Measurements from ENCODE around the gene PTPRH.
"Not testable (repeated sequence)": the region's sequence is repeated elsewhere in the genome, so short reads cannot be mapped to it uniquely, and the experiment has no call there.

The PTPRH gene

DNA sequence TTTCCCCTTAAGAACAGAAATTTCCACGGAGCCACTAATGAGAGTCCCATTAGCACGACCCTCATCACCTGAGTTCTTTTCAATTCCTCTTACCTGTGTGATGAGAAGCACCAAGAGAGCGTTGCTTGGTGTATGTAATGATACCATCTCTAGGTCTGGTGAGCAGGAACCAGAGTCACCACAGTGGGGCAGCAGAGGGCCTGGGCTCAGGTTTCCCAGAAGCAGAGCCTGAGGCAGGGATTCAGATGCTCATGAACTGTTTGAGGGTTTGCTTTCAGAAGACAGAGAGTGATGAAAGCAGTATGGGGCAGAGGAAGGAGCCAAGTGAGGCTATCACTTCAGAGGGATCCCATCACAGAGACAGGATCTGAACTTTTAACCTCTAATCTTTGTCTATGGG, 3.1 kb upstream of the PTPRH start:
- H3K36me3 ChIP-seq (ENCODE audit: low read depth), result no peaks in the 10 kb centered on the region
- TF ChIP-seq, protein P1, sequence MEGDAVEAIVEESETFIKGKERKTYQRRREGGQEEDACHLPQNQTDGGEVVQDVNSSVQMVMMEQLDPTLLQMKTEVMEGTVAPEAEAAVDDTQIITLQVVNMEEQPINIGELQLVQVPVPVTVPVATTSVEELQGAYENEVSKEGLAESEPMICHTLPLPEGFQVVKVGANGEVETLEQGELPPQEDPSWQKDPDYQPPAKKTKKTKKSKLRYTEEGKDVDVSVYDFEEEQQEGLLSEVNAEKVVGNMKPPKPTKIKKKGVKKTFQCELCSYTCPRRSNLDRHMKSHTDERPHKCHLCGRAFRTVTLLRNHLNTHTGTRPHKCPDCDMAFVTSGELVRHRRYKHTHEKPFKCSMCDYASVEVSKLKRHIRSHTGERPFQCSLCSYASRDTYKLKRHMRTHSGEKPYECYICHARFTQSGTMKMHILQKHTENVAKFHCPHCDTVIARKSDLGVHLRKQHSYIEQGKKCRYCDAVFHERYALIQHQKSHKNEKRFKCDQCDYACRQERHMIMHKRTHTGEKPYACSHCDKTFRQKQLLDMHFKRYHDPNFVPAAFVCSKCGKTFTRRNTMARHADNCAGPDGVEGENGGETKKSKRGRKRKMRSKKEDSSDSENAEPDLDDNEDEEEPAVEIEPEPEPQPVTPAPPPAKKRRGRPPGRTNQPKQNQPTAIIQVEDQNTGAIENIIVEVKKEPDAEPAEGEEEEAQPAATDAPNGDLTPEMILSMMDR (IDR thresholded peaks at IDR 0.05; ENCODE audit: poor library complexity, severe bottlenecking), result no peak
- H3K4me1 ChIP-seq (ENCODE audit: insufficient read depth, poor library complexity, severe bottlenecking), result peaks cover 28% of the 10 kb centered on the region
- no peak overlapping the region for H3K27ac ChIP-seq (ENCODE audit: poor library complexity, severe bottlenecking)
- H3K4me3 ChIP-seq (ENCODE audit: severe bottlenecking), result no peak overlapping the region
- H3K27me3 ChIP-seq (ENCODE audit: insufficient read depth, poor library complexity, severe bottlenecking), result no peaks in the 10 kb centered on the region
- DNase-seq (ENCODE audit: low spot score), result no peak
- ATAC-seq (ENCODE audit: low read depth), result no peak
- peaks cover 3% of the 10 kb centered on the region for H3K9me3 ChIP-seq (ENCODE audit: severe bottlenecking)

GRCh38 chr19:55209693-55210472, 582 bp upstream of the PTPRH start:
- TF ChIP-seq, protein P1 (IDR thresholded peaks at IDR 0.05; ENCODE audit: poor library complexity, severe bottlenecking), result no peak
- DNase-seq (ENCODE audit: low spot score), result no peak
- no peak overlapping the region for H3K4me3 ChIP-seq (ENCODE audit: severe bottlenecking)

GRCh38 chr19:55206664-55207500, 2.4 kb downstream of the PTPRH start:
- Histone ChIP-seq H3K27me3 (ENCODE audit: insufficient read depth, poor library complexity, severe bottlenecking) (no peaks in the 10 kb centered on the region), H3K4me3 (ENCODE audit: severe bottlenecking) (peak overlapping the region; percentile 16), H3K36me3 (ENCODE audit: low read depth) (no peaks in the 10 kb centered on the region), H3K4me1 (ENCODE audit: insufficient read depth, poor library complexity, severe bottlenecking) (peaks cover 21% of the 10 kb centered on the region), H3K27ac (ENCODE audit: poor library complexity, severe bottlenecking) (peak overlapping the region; percentile 39), H3K9me3 (ENCODE audit: severe bottlenecking) (no peaks in the 10 kb centered on the region)
- TF ChIP-seq, protein P1 (IDR thresholded peaks at IDR 0.05; ENCODE audit: poor library complexity, severe bottlenecking), result no peak
- DNase-seq (ENCODE audit: low spot score), result peak; percentile 94
- ATAC-seq (ENCODE audit: low read depth), result peak; percentile 83

More at GRCh38 chr19:55209693-55210472, 582 bp upstream of the PTPRH start:
- H3K36me3 ChIP-seq (ENCODE audit: low read depth), result no peaks in the 10 kb centered on the region
- no peaks in the 10 kb centered on the region for H3K27me3 ChIP-seq (ENCODE audit: insufficient read depth, poor library complexity, severe bottlenecking)
- H3K4me1 ChIP-seq (ENCODE audit: insufficient read depth, poor library complexity, severe bottlenecking), result peaks cover 21% of the 10 kb centered on the region
- peak; percentile 82 for ATAC-seq (ENCODE audit: low read depth)
- H3K27ac ChIP-seq (ENCODE audit: poor library complexity, severe bottlenecking), result peak overlapping the region; percentile 61
- H3K9me3 ChIP-seq (ENCODE audit: severe bottlenecking), result peaks cover 3% of the 10 kb centered on the region

DNA sequence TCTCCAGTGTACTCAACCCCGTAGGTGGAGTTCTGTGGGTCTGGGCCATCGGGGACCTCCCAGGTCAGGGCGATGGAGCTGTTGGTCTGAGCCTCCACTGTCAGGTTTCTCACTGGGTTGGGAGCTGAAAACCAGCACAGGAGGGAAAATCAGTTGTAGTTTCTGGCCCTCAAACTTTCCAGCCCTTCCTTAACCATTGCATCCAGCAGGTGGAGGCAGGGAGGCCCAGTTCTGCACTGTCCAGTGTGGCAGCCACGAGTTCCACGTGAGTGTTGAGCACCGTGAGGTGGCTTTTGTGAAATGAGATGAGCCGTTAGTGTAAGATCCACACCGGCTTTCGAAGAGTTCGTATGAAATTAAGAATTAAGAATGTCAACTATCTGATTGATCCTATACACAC, 7.1 kb downstream of the PTPRH start:
- not testable (repeated sequence) for H3K27ac ChIP-seq (ENCODE audit: poor library complexity, severe bottlenecking); H3K9me3 ChIP-seq (ENCODE audit: severe bottlenecking); H3K4me3 ChIP-seq (ENCODE audit: severe bottlenecking); H3K27me3 ChIP-seq (ENCODE audit: insufficient read depth, poor library complexity, severe bottlenecking); DNase-seq (ENCODE audit: low spot score); H3K36me3 ChIP-seq (ENCODE audit: low read depth); H3K4me1 ChIP-seq (ENCODE audit: insufficient read depth, poor library complexity, severe bottlenecking)
- ATAC-seq (ENCODE audit: low read depth), result peak; percentile 20; the same call in 1 of the 3 replicates

DNA sequence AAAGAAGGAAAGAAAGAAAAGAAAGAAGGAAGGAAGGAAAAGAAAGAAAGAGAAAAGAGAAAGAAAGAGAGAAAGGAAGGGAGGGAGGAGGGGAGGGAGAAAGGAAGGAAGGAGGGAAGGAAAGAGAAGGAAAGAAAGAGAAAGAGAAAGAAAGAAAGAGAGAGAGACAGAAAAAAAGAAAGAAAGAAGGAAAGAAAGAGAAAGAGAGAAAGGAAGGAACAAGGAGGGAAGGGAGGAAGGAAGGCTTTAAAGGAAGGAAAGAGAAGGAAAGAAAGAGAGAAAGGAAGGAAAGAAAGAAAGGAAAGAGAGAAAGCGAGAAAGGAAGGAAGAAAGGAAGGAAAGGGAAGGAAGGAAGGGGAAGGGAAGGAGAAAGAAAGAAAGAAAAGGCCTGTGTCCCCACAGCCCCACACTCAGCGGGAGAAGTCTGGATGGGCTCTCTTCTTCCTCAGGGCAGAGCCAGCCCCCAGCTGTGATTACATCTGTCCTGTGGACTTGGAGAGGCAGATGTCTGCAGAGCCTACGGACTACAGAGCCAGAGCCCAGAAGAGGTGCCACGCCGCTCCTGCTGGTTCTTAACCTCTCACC, 9.6 kb downstream of the PTPRH start:
- Histone ChIP-seq H3K4me1 (ENCODE audit: insufficient read depth, poor library complexity, severe bottlenecking) (no peaks in the 10 kb centered on the region), H3K9me3 (ENCODE audit: severe bottlenecking) (peaks cover 5% of the 10 kb centered on the region), H3K27me3 (ENCODE audit: insufficient read depth, poor library complexity, severe bottlenecking) (no peaks in the 10 kb centered on the region), H3K27ac (ENCODE audit: poor library complexity, severe bottlenecking) (no peak overlapping the region), H3K36me3 (ENCODE audit: low read depth) (no peaks in the 10 kb centered on the region), H3K4me3 (ENCODE audit: severe bottlenecking) (no peak overlapping the region)
- DNase-seq (ENCODE audit: low spot score), result no peak
- ATAC-seq (ENCODE audit: low read depth), result no peak
- TF ChIP-seq, protein P1 (IDR thresholded peaks at IDR 0.05; ENCODE audit: poor library complexity, severe bottlenecking), result no peak

All from RWPE2 (cell line).